Tibial artery (tissue), 4 donors: Measurements from ENCODE around the gene GRM3.

Experiments
- DNase-seq, 2 donors: peaks; one replicate each; pipeline ENCODE4 v3.0.0-alpha.2; 2019
- H3K27ac ChIP-seq, 2 donors: fragments of 200-600 bp; sonication (generic) in 1 of 2; 1 replicate in 1 of 2; 2 replicates in 1 of 2; pipeline ENCODE4 v1.5.1; 2018 to 2019; ENCODE audit warnings: mild to moderate bottlenecking in 1 of 2
- H3K27me3 ChIP-seq, 2 donors: fragments of 200-600 bp; sonication (generic) in 1 of 2; one replicate each; pipeline versions ENCODE4 v1.5.1 to v1.6.0; 2016 to 2019
- H3K36me3 ChIP-seq, 3 donors: fragments of 200-600 bp; sonication (generic) in 2 of 3; one replicate each; pipeline ENCODE4 v1.5.1; 2016 to 2019; ENCODE audit warnings: mild to moderate bottlenecking in 2 of 3
- H3K4me1 ChIP-seq, 4 donors: fragments of 200-600 bp; sonication (generic) in 2 of 4; 1 replicate in 3 of 4; 2 replicates in 1 of 4; pipeline ENCODE4 v1.5.1; 2016 to 2019
- H3K4me3 ChIP-seq, 2 donors: fragments of 200-600 bp; sonication (generic) in 1 of 2; 1 replicate in 1 of 2; 2 replicates in 1 of 2; pipeline ENCODE4 v1.5.1; 2018 to 2019; ENCODE audit warnings: mild to moderate bottlenecking in 2 of 2
- H3K9me3 ChIP-seq, 3 donors: fragments of 200-600 bp; sonication (generic) in 1 of 3; one replicate each; pipeline ENCODE4 v1.5.1; 2016 to 2019
- intact Hi-C: fragments of 100-400 bp; cut with DNase I; formaldehyde crosslinking; loops from one replicate; pipeline ENCODE4 v1.15.0; 2023; ENCODE audit warnings: low total_unique reads
- TF ChIP-seq, protein P1 (sequence below), 2 experiments: fragments of 200-600 bp in 1 of 2; fragments of 450-650 bp in 1 of 2; IDR thresholded peaks; one replicate each; pipeline ENCODE4 v1.5.1; 2017 to 2019; ENCODE audit warnings: antibody characterized with exemption in 2 of 2, mild to moderate bottlenecking in 1 of 2, moderate library complexity in 1 of 2

GRM3 gene

DNA sequence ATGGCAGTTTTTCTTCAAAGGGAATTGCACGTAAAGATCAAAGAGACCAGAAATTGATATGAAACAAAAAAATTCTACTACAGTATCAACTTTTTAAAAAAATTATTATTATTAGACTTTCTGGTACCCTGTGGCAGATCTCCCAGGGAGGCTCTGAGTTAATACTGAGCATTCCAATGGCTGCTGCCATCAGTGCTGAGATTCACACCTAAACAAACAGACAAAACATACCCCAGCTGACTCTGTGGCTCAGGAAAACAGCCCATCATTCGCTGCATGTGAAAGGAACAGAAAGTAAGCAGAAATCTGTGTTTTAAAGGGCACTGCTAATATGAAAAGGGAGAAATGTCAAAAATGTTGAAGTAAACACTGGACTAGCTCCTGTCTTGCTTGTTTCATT, 118.4 kb downstream of the GRM3 start:
- Histone ChIP-seq H3K27me3 (no peaks in the 10 kb centered on the region), H3K27ac (no peak overlapping the region), H3K4me1 (no peaks in the 10 kb centered on the region), H3K4me3 (no peak overlapping the region), H3K36me3 (no peaks in the 10 kb centered on the region), H3K9me3 (no peaks in the 10 kb centered on the region)
- TF ChIP-seq, protein P1, sequence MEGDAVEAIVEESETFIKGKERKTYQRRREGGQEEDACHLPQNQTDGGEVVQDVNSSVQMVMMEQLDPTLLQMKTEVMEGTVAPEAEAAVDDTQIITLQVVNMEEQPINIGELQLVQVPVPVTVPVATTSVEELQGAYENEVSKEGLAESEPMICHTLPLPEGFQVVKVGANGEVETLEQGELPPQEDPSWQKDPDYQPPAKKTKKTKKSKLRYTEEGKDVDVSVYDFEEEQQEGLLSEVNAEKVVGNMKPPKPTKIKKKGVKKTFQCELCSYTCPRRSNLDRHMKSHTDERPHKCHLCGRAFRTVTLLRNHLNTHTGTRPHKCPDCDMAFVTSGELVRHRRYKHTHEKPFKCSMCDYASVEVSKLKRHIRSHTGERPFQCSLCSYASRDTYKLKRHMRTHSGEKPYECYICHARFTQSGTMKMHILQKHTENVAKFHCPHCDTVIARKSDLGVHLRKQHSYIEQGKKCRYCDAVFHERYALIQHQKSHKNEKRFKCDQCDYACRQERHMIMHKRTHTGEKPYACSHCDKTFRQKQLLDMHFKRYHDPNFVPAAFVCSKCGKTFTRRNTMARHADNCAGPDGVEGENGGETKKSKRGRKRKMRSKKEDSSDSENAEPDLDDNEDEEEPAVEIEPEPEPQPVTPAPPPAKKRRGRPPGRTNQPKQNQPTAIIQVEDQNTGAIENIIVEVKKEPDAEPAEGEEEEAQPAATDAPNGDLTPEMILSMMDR (IDR thresholded peaks at IDR 0.05) = no peak
- intact Hi-C loops = no loop called here
- no peak for DNase-seq

GRCh38 chr7:86765931-86766330, 122.2 kb downstream of the GRM3 start:
- Histone ChIP-seq H3K27me3 (no peaks in the 10 kb centered on the region), H3K36me3 (no peaks in the 10 kb centered on the region), H3K27ac (no peak overlapping the region), H3K4me1 (no peaks in the 10 kb centered on the region), H3K9me3 (no peaks in the 10 kb centered on the region), H3K4me3 (no peak overlapping the region)
- TF ChIP-seq, protein P1 (IDR thresholded peaks at IDR 0.05) = no peak
- DNase-seq = no peak
- intact Hi-C loops = no loop called here

DNA sequence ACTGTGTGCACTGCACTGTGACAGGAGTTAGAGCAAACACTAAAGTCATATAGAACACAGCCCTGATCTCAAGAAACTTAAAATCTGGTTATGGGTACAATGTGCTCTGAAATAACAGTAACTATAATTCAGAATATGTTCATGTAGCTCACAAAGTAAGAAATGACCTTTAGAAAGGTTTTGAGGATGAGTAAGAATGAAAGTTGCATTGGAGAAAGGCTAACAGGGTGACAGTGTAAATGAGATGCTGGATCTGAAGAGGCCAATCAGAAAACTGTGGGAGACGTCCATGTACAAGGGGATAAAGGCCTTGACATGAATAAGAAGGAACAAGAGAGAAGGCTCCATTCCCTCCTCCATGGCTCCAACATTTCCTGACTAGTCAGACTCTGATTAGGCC, 124.7 kb downstream of the GRM3 start:
- Histone ChIP-seq H3K27me3 (no peaks in the 10 kb centered on the region), H3K36me3 (no peaks in the 10 kb centered on the region), H3K9me3 (no peaks in the 10 kb centered on the region), H3K27ac (no peak overlapping the region), H3K4me1 (no peaks in the 10 kb centered on the region), H3K4me3 (no peak overlapping the region)
- TF ChIP-seq, protein P1 (IDR thresholded peaks at IDR 0.05) = no peak
- no peak for DNase-seq
- intact Hi-C loops = no loop called here

DNA sequence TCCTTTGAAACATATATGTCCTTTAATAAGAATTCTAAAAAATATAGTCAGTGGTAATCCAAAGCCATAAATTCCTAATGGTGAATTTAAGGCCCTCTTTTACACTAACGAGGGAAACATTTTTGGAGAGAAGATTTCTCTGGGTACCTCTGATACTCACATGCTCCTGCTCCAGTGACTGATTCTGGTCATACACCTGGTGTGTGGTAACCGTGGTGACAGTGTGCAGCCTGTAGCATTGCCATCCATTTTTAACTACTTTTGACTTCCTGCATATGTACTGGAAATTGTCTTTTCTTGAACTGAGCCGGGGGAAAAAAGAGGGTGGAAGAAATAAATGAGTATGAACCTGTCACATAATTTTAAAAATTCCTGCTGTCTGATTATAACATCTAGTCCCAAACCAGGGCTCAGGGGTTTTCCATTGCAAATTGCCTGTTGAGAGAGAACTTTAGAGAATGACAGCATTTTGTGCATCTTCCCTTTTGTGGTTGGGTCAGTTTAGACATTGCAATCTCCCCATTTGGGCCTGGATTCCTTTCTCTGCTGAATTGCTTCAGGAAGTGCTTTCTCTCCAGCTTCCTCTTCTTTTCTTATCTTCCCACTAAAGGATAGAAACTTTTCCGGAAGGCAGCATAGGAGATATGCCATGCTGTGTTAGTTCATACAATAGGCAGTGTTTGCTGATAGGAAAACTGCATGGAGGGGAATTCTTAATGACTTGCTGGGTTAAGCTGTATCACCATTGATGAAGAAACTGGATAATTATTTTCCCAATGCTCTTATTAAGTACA, 125.5 kb downstream of the GRM3 start:
- DNase-seq = no peak
- H3K4me3 ChIP-seq = no peak overlapping the region
- no peaks in the 10 kb centered on the region for H3K36me3 ChIP-seq
- TF ChIP-seq, protein P1 (IDR thresholded peaks at IDR 0.05) = no peak
- H3K27ac ChIP-seq = no peak overlapping the region
- H3K9me3 ChIP-seq = no peaks in the 10 kb centered on the region
- H3K27me3 ChIP-seq = no peaks in the 10 kb centered on the region
- intact Hi-C loops = no loop called here
- no peaks in the 10 kb centered on the region for H3K4me1 ChIP-seq

DNA sequence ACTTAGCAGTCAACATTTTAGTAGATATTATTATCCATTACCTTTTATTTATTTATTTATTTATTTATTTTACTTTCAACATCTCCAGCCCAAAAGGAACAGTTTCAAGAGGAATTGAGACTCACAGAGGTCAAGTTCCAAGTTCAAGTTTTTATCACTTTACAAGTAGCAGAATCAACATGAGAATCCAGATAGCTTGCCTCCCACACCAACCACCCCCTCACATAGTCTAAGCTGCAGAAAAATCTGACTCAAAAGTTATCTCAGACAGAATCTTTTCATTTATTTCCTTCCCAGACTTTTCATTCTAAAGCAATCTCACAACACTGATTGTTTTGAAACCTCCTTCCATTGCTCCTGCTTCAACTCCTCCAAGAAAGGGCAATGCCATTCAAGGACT, 129.6 kb downstream of the GRM3 start:
- no peaks in the 10 kb centered on the region for H3K9me3 ChIP-seq
- TF ChIP-seq, protein P1 (IDR thresholded peaks at IDR 0.05) = no peak
- intact Hi-C loops = no loop called here
- no peaks in the 10 kb centered on the region for H3K36me3 ChIP-seq
- H3K27ac ChIP-seq = no peak overlapping the region
- H3K4me1 ChIP-seq = no peaks in the 10 kb centered on the region
- no peak for DNase-seq
- H3K27me3 ChIP-seq = no peaks in the 10 kb centered on the region
- H3K4me3 ChIP-seq = no peak overlapping the region
